NCI-H146 (cell line): ENCODE results near the gene KRTAP13-4.
A peak's percentile ranks its signal among the peaks of the same experiment; 100 is the strongest.

Source experiments
- DNase-seq: peaks from one replicate; lab custom pipeline; 2025; lab: John Stamatoyannopoulos, UW

Gene KRTAP13-4, protein sequence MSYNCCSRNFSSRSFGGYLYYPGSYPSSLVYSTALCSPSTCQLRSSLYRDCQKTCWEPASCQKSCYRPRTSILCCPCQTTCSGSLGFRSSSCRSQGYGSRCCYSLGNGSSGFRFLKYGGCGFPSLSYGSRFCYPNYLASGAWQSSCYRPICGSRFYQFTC

DNA sequence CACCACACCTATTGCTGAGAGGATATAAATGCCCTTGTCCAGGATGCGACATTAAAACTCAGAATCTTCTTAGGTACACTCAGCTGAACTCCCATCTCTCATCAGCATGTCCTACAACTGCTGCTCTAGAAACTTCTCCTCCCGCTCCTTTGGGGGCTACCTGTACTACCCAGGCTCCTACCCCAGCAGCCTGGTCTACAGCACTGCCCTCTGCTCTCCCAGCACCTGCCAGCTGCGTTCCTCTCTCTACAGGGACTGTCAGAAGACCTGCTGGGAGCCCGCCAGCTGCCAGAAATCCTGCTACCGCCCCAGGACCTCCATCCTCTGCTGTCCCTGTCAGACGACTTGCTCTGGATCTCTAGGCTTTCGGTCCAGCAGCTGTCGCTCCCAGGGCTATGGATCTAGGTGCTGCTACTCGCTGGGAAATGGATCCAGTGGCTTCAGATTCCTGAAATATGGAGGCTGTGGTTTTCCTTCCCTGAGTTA, at the start of gene KRTAP13-4:
KRTAP13-4 (plus strand) TSS at position 51 of the 486 bp plus-strand sequence; CDS start at position 107, 56 bp downstream.
- DNase-seq: no peak

DNA sequence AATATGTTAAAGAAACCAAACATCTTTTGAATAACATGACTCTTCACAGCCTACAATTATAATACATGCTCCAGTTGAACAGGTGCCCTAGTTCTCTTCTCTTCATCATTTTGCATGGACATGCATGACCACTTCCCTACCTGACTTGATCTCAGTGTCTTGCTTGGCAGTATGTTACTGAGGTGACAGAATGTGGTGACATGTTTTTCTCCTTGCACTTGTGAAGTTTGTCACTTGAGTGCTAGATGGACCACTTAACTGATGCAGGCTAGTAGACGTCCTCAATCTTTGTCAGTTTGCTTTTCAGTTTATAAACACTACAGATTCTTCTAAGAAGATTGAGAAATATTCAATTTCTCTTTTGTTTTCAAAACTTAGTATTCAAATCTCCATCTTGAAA, 47.8 kb upstream of the KRTAP13-4 start:
- DNase-seq: no peak

DNA sequence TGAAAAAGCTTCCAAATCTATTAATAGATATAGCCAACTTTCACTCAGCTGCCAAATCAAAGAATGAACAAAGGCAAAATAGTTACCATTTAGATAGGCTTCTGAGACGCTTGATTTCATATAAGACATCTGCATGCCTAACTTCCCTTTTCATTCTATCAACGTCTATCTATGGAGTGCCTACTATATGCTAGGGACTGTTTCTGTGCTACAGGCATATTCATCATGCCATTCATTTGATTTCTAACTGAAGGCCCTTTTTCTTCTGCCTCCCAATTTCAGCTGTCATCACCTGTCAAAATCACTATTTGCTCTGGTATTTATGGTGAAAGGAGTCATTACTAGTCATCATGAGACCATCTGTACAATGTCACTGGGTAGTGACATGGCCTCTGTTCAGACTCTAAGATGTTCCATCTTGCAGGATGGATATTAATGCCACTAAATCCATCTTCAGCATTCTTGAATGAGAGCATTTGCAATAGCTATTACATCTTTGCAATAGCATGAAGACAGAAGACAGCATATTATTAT, 38.5 kb upstream of the KRTAP13-4 start:
- peak; percentile 5 for DNase-seq

DNA sequence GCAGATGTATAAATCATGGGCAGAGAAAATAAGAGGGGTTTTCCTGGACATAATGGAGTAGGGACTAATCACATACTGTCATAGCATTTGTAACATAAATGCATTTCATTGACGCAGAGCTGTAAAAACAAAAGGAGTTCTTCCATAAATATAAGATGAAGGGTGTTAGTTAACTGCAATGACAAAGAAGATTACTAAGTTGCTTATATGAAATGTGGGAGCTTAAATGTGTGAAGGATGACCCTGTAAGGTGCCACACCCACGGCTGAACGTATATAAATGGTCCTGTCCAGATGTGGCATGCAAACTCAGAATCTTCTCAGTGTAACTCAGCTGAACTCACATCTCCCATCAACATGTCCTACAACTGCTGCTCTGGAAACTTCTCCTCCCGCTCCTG, 34.3 kb upstream of the KRTAP13-4 start, which contains the start of gene KRTAP13-1:
KRTAP13-1 (plus strand) TSS at position 301 of the 400 bp plus-strand sequence; CDS start at position 357, 56 bp downstream.
- no peak for DNase-seq

DNA sequence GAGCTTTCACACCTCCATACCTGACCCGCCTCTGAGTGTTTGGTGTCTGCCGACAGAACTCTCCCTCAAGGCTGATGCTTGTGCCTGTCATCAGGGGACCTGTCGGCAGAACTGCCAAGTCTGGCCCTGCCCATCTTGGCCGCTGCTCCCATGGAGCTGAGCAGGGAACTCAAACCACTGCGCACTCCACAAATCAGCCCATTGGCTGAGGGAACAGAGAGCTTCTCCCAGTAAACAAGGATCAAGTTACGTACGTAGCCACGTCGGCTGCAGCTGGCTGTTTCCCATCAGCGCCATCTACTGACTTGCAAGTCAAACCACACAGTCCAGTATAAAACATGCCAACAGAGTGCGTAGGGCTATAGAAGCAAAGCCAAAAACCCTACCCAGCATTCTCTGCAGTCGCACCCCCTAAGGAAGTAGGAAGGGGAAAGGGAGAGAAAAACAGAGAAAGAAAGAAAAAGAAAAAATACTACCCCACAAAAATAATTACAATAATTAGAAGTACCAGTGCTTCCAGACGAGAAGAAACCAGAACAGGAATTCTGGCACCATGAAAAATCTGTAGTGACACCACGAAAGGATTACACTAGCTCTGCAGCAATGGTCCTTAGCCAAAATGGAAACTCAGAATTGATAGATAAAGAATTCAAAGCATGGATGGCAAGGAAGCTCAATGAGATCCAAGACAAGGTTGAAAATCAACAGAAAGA, 21.1 kb upstream of the KRTAP13-4 start:
- DNase-seq: no peak

DNA sequence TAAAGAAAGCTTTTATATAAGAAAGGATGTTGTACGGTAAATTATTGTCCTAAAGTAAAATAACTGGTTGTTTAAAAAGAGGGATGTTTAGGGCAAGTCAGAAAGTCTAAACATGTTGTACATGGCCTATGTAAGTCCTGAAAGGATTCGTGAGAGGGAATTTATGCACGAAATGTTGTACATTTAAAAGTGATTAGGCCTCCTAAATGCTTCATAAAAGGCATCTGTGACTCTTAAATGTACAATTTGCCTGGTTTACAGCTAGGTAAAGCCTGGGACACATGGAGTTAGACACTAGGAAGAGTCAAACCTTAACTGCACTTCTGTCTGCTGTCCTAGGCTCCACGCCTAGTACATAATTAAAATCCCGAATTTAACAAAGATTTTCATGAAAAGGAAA, 14.0 kb upstream of the KRTAP13-4 start:
- DNase-seq: no peak

DNA sequence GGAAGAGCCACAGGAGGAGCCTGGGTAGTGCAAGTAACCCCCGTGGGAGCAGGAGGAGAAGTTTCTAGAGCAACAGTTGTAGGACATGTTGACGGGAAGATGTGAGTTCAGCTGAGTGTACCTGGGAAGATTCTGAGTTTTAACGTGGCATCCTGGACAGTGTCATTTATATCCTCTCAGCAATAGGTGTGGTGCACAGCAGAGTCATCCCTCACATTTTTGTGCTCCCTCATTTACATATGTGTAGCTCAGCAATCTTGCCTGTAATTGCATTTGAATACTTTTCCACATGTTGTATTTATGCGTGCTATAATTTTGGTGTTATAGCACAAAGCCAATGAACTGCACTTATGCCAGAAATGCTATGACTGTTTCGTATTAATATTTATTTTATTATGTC, 4.2 kb upstream of the KRTAP13-4 start, which contains the start of gene KRTAP13-3:
KRTAP13-3 (minus strand) TSS at position 101 of the 400 bp plus-strand sequence; CDS start at position 87, 14 bp downstream.
- DNase-seq: no peak

DNA sequence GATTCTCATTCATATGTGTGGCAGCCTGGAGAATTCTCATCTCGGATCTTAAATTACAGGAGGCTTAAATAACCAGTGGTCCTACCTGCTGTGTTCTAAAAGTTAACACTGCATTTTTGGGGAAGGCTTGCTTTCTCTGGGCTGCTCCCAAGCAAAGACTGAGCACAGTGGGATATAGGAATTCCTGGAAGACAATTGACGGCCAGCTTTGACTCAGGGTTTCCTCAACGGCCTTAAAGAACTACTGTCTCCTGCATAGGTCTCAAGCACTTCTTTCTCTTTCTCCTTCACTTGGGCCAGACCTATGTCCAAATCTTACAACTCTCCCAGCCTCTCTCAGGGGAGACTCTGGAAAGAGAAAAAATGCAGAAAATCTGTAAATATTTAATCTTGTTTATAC, 3.3 kb upstream of the KRTAP13-4 start:
- no peak for DNase-seq

DNA sequence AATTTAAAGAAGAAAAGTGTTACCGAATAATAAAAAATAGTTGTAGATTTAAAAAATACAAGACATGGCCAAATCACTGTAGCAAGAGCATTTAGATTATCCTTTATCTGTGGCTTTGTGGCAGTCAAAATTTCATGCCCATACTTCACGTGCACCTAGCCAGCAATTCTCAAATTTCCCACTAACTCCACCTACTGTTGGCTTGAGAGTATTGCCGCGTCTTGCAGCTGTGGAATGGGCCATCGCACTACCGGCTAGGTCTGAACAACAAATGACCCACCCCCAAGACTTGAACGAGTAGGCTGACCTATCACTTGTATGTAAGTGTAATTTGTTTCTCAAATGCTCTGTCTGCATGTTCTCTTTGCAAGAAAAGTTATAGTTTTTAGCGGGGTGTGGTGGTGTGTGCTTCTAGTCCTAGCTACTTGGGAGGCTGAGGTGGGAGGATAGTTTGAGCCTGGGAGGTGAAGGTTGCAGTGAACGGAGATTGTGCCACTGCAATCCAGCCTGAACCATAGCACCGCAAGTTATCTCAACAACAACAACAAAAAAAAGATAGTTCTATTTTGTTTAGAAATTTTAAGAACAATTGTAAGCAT, 4.1 kb downstream of the KRTAP13-4 start:
- DNase-seq: no peak

DNA sequence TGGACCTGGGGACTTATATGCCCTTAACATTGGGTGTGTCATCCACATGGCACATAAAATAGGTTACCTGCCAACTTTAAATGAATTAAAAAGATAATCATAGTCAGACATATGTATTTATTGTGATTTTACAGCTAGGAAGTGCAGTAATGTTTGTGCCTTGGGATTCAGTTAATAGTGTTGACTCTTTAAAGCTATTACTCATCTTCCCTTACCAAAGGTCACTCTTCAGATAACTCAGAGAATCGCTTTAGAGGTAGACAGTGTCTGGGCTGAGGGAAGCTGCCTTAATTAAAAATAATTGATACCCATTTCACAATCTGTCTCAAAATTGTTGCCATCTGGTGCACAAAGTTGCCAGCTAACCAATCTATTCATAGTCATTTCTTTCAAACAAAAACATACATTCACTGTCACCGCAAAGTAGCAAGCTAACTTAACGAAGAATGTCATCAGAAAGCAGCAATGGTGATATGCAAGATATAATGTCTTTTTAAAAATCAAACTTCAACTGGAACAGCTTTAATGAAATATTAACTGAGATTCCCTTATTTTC, 7.1 kb downstream of the KRTAP13-4 start:
- DNase-seq: peak; percentile 71

DNA sequence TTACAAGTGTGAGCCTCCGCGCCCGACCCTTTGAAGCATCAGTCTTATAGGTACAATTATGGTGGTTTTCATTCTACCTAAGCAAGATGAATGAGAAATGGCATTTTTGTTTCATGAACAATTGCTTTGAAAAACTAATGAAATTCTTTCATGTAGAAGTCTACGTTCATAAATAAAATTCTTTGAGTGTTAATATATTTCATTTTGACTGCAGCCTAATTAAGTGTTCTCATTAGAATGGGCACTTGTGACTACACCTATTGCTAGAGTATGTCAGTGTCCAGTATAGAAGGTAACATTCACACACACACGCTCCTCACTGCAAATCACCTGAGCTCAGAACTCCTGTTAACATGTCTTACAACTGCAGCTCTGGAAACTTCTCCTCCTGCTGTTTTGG, 10.0 kb downstream of the KRTAP13-4 start, which contains the start of gene KRTAP15-1:
KRTAP15-1 (plus strand) TSS at position 301 of the 400 bp plus-strand sequence; CDS start at position 354, 53 bp downstream.
- DNase-seq: no peak

DNA sequence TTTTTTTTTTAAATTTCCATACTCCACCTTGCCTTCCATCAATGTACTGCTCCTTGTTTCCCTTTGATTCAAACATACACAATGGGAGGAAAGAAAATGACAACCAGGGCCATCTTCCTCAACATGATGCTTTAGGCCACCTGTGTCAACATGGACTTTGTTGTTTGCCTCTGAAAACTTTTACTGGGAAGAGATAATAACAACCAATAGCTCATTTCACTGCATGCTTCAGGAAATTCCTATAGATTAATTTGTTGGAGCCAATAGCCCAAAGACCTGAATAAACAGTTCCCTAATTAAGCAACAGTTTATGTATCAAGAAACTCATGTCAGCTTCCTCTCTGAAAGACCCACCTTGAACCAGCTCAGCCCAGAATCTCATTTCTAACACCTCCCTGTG, 13.2 kb downstream of the KRTAP13-4 start:
- peak; percentile 25 for DNase-seq

DNA sequence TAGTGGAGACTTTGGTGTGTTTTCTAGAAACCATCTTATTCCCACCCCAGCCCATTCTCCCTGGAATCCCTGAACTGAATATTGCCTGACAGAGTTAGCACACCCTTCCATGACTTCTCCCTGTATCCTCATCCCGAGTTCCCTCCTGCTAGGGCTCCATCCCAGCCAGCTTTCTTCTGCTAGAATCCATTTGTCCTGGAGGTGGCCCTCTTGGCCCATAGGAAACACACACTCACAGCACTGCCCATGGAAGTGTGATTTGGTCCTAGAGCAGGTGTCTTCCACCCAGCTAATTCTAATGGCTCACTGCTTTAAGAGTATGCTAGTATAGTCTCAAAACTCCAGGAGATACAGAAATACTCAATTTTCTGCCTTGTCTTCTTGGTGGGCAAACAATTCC, 14.2 kb downstream of the KRTAP13-4 start:
- DNase-seq: peak; percentile 39

DNA sequence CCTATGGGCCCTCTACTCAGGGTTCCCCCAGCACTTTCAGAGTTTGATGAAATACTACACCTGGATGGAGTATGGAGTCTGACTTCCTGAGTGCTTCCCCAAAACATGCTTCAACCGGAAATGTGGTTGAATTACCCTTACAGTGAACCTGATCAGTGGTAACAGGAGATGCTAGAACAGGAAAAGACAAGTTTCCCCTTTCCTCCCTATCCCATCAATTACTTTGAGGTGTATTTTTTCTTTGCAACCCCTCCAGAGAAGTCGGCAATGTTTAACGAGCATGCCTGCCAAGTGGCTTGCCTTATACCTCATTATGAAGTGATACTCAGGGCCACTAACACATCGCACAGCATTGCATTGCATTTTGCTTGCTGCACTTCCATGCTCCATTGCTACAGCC, 17.0 kb downstream of the KRTAP13-4 start:
- no peak for DNase-seq

DNA sequence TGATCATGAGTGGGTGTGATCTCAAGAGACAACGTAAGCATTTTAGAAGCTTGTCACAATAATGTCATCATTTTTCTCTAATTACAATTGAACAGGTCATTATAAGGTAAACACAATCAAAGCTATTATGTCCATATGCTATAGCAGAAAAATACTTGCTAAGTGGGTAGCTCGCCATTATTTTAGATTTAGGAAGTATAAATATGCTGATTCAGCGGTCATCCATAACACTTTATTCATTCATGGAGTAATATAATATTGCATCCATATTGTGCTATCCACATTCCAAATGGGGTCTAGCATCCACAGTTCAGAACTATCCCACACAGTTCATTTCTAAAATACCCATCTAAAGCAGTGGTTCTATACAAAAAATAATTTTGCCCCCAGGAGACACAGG, 18.5 kb downstream of the KRTAP13-4 start:
- DNase-seq: no peak

DNA sequence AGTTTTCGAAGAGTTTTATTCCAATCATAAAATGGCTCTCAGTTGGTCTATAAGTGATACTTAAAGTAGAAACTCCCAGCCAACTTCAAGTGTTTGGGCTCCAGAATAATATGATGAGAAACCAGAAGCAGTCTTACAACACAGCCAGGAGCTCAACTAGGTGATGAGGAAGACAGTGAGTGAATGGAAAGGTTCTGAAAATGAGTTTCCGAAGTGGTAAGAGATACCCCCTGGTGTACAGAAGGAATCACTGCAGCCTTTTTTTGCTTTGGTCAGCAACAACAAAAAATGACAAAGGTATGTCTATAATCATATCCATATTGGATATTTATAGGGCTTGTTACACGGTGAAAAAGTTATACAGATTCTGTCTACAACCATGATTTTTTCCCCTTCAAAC, 33.7 kb downstream of the KRTAP13-4 start:
- no peak for DNase-seq

DNA sequence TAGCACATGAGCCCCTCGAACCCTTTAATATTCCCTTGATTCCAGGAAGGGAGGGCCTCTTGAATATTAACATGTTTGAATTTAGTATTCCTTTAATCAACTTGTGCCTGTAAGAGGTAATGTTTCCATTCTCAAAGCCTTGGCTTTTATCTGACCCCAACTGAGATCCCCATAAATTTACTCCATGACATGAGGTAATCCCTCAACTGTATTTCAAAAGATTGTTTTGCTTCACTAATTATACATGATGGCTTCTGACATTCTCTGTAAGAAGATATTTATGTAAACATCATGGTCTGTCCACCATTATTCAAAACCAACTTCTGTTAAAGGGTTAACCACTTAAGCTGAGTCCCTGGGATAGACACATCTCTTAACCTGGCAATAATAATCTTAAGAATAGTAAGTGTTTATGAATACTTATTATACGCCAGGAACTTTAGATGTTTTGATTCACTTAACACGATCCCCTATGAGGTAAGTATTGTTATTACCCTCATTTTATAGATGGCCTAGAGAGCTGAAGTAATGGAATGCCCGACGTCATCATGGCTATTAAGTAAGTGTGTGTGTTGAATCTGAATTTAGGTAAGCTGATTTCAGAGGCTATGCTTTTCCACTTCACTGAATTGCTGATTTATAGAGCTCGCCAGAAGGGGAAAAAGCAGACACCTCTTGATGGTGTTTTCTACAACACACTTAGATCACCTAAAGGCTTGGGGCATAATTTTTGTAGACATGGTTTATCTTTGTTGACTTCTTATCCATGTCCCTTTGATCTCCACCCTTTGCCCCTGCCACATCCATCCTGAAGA, 39.1 kb downstream of the KRTAP13-4 start:
- no peak for DNase-seq

DNA sequence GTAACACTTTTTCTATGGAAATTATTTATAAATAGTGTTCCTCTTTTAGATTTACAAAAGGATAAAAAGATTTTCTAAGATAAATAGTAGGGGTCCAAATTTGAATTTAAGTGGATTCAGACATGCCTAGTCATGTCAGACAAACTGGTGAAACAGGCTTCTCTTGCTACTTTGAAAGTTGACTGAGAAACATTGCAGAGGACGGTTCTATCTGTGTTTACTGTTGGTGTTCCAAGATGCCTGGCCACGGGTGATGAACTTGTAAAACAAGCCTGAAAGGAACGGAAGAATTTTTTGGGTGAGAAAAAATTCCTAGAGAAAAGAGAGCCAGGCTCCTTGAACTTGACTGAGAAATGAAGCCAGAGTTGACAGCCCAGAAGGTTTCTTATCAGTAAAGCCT, 48.0 kb downstream of the KRTAP13-4 start:
- DNase-seq: peak; percentile 16

DNA sequence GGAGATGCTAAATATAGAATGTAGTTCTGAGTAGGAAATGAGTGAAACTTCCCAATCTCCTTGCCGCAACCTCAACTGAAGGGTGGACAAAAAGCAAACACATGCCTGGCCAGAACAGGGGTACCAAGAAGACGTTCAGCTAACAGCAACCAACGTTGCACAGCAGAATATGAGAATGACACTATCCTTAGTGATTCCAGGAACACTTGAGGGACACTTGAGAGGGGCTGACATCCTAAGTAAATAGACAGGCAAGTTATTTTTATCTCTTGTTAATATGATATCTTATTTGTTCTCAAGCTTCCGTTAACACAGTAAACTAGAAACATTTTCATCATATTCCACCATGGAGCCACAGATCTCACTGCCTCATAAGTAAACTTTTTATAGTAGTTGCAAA, 49.2 kb downstream of the KRTAP13-4 start:
- DNase-seq: no peak

DNA sequence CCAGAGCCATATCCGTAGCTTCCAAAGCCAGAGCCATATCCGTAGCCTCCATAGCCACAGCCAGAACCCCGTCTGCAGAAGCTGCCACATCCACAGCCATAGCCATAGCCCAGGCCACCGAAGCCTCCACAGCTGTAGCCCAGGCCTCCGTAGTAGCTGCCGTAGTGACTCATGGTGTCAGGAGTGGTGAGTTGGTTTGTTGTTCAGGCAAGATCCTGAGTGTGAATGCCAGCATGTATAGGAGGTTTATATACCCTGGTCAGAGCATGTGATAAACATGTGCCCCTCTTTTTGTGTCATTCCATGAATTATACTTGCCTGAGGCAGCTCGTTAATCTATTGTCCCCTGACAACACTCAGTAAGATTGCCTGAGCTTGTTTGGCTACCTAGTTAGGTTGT, 50.1 kb downstream of the KRTAP13-4 start, which contains the start of gene KRTAP19-1:
KRTAP19-1 (minus strand) TSS at position 223 of the 400 bp plus-strand sequence; CDS start at position 173, 50 bp downstream.
- peak; percentile 5 for DNase-seq
